Hippocampal formation (tissue), 2 donors: ENCODE results near the gene PARP2.
"Not testable (repeated sequence)": the region's sequence is repeated elsewhere in the genome, so short reads cannot be mapped to it uniquely, and the experiment has no call there.

Experiments
- DNase-seq, 2 donors: peaks; one replicate each; lab custom pipeline; 2025; lab: John Stamatoyannopoulos, UW

Gene PARP2

GRCh38 chr14:20347747-20348146 is 4.3 kb downstream of the PARP2 start:
- no peak for DNase-seq

DNA sequence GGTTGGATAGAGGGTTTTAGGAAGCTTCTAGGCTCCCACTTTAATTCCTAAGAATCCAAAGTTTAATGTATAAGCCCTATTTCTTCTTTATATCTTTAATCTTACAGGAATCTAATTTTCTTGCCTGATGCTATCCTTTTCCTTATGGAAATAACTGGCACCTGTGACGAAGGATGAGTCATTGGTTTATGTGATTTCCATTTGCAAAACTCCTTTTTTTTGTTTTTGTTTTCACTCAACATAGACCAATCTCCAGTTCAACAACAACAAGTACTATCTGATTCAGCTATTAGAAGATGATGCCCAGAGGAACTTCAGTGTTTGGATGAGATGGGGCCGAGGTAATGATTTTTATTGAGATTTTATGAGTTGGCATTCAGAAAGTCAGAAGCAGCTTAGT is 6.8 kb downstream of the PARP2 start:
- DNase-seq, result no peak

- no peak for DNase-seq
Measured at GRCh38 chr14:20350860-20351259, 7.4 kb downstream of the PARP2 start.

GRCh38 chr14:20356422-20356821 is 13.0 kb downstream of the PARP2 start:
- no peak for DNase-seq

GRCh38 chr14:20358474-20358873 is 15.0 kb downstream of the PARP2 start:
- not testable (repeated sequence) for DNase-seq

DNA sequence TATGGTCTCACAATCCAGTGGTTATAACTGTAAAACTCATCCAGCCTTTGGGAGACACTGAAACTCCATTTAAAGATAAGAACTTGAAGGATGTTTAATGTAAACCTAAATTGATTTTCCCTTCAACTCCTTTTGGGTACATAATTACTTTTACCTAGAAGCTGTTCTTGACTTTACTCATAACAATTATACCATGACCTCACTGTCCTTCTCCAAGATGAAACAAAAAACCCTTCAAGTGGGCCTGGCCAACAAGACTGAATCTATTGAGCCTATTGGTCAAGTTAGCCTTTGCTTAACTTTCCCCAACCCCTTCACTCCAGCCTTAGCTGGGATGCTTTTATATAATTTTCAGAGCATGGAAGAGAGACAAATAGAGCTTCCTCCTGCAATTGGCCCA is 22.5 kb downstream of the PARP2 start:
- no peak for DNase-seq

- DNase-seq, result no peak
Measured at GRCh38 chr14:20372796-20373195, 29.4 kb downstream of the PARP2 start.

- DNase-seq, result no peak
Measured at GRCh38 chr14:20375471-20375870, 32.0 kb downstream of the PARP2 start.

- DNase-seq, result no peak
Measured at GRCh38 chr14:20376071-20376588, 32.7 kb downstream of the PARP2 start.

GRCh38 chr14:20377171-20377570 is 33.7 kb downstream of the PARP2 start:
- DNase-seq, result no peak

DNA sequence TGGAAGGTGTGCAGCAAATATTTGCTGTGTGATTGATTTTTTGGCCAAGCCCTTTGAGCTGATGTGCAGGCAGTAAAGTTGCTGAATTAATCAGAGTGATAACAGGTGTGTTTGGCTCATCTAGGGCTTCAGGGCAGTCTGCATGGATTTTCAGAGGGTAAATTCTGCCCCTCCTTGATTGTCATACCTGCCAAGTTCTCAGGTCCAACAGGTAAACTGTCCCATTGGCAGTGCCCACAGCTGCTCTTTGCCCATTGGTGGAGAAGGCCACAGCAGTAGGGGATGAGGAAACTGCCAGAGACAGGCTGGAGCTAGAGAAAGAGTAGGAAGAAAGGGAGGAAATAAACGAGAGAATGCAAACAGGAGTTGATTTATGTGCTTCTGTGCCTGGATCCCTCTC is 36.3 kb downstream of the PARP2 start:
- no peak for DNase-seq

DNA sequence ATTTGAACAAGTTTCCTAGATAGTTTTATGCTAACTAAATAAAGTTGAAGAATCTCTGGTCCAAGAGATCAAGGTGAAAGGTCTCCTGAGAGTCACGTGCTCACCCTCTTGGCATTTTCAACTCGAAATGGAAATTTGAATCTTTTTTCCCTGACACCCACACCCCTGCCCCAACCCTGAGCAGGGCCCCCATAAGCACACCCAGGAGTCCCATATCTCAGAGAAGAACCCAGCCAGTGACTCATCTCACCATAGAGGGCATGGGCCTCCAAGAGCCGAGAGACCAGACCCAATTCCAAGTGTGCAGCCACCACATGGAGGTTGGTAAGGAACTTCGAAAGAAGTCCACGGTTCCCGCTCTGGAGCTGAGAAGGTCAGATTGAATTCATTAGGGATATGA is 37.2 kb downstream of the PARP2 start:
- DNase-seq, result no peak

GRCh38 chr14:20381341-20381740 is 37.9 kb downstream of the PARP2 start:
- no peak for DNase-seq

- DNase-seq, result no peak
Measured at GRCh38 chr14:20382526-20382925, 39.1 kb downstream of the PARP2 start.

DNA sequence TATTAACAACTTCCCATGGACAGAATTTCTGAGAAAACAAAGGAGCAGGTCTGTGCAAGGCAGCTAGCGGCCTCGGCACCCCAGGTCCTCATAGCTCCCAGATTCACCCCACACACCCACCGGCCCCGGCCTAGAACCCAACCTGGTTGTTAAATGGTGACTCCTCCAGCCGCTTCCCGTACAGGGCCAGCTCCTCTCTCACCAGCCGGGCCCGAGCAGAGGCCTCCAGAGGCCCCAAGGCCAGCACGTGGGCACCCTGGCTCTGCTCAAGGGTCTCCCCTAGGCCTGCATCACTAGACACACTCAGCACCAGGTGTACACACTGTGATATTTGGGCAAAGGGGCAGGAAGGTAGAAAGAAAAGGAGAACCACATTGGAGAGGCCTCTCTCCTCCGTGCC is 39.6 kb downstream of the PARP2 start:
- no peak for DNase-seq

- DNase-seq, result no peak
Measured at GRCh38 chr14:20383636-20384035, 40.2 kb downstream of the PARP2 start.

GRCh38 chr14:20384321-20384720 is 40.9 kb downstream of the PARP2 start:
- no peak for DNase-seq

GRCh38 chr14:20384886-20385285 is 41.5 kb downstream of the PARP2 start:
- no peak for DNase-seq

DNA sequence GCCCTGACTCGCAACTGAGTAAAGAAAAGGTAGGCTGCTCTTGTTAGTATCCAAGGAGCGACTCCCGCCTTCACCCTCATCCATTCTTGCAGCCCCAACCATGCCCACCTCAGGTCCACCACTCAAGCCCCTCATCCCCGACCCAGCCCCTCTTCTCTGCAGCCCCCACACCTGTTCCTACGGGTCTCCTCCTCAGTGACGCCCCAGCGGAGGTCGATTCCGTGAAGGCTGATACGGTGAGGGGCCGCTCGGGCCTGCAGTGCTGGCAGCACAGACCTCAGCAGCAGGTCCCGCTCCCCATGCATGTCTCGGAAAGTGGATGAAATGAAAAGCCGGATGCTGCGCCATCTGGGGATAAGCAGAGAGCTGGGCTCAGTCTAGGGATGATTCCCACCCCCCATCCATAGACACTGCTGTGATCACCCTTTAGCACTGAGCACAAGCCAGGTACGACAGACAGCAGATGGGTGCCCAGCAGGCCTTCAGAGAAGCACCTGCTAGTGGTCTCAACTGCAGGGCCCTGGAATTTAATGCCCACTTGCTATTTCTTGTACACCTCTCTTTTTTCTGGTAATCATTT is 42.9 kb downstream of the PARP2 start:
- no peak for DNase-seq

DNA sequence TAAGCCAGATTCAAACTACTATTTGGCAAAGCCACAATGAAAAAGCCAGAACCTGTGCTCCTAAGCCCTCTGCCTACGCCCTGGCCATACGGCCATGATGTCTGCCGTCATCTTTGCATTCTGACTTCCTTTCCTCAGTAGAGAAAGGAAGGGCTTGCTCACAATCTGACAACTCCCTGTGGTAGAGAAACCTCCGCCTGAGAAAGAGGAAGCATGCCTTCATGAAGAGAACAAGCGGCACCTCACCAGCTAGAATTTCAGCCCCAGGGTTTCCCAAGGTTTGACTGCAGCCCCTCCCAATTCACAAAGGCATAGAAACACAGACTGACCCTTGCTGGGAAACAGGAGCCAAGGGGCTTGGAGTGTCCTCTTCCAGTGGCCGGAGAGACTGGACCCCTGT is 44.1 kb downstream of the PARP2 start:
- DNase-seq, result no peak

- no peak for DNase-seq
Measured at GRCh38 chr14:20388159-20388558, 44.7 kb downstream of the PARP2 start.

DNA sequence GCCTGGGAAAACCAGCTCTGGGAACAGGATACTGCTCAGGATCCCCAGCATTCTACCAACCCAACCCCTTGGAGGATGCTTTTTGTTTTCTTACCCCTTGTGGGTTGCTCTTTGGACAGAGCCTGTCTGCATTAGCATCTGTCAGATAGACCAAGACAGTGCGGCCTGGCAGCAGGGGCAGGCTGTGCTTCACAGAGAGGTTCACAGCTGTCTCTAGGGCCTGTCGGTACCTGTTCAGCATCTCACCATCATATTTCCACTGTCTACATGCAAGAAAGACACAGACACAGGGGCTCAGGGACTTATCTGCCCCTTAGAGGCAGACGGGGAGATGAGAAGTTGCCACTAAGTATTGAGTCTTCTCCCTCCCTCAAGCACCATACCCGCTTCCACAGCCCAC is 48.1 kb downstream of the PARP2 start:
- DNase-seq, result no peak

DNA sequence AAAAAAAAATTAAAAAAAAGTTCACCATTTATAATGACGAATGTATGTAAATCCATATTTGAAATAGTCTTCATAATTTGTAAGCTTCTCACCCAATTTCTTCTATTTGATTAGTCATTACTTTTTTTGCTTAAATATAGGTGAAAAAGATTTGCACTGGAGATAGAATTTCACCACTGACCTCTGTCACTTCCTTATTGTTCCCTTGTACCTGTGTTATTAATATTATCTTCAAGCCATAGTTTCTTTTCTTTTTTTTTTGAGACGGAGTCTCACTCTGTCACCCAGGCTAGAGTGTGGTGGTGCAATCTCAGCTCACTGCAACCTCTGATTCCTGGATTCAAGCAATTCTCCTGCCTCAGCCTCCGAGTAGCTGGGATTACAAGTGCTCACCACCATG is 54.1 kb downstream of the PARP2 start:
- DNase-seq, result no peak

DNA sequence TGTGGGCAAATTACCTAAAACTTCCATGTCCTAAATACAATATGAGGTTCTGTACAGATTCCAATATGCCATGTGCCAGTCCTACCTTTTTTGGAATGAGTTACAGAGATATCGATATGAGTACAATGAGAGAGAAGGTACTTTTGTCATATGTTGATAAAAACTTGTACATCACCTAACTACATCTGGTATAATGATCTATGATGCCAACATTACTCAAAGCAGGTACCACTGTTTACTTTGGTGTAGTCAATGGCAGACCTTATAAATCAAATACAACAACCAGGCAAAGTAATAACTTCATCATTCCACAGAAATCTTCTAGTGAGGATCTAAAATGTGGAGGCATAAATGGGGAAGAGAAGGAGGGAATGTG is 57.1 kb downstream of the PARP2 start:
- no peak for DNase-seq
